ENCODE measurements around the gene ADAM19.

- TF ChIP-seq MAX (IDR thresholded peaks at IDR 0.05; ENCODE audit: low read depth): no peak
- TF ChIP-seq CHD2 (IDR thresholded peaks at IDR 0.05; ENCODE audit: low read length, partially characterized antibody): no peak
- no peak for TF ChIP-seq CTCF (IDR thresholded peaks at IDR 0.05)
- TF ChIP-seq ZBTB33 (IDR thresholded peaks at IDR 0.05; ENCODE audit: borderline replicate concordance, low read depth): no peak
- no peak for TF ChIP-seq EZH2phosphoT487 (IDR thresholded peaks at IDR 0.05; ENCODE audit: borderline replicate concordance, low read depth)
- no peak for TF ChIP-seq FOXM1 (IDR thresholded peaks at IDR 0.05; ENCODE audit: low read depth)
- no peak for TF ChIP-seq POLR2AphosphoS5 (IDR thresholded peaks at IDR 0.05; ENCODE audit: low read depth, low read length)
- no peak for TF ChIP-seq GABPA (IDR thresholded peaks at IDR 0.05; ENCODE audit: low read depth)
- no peak for TF ChIP-seq RCOR1 (IDR thresholded peaks at IDR 0.05; ENCODE audit: low read length)
Measured at GRCh38 chr5:157594675-157595459, 19.3 kb upstream of the ADAM19 start.

Data from SK-N-SH (cell line).